ENCODE results near the gene NEIL3.

DNA sequence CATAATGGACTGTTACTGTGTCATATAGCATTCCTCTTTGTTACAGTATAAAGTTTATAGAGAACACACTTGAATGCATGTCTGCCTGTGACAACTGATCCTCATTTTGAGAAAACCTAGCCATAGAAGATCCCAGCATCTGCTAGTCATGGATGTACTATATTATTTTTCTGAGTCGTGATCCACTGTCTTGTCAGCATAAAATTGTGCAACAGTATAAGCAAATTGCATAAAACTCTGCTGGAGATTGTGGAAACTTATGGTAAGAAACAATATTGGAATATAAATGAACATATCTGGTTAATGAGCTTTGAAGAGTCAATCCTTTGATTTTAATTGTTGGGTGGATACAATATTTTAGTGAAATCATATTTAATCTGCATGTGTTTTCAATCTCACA, 3.6 kb downstream of the NEIL3 start:
- TF ChIP-seq EZH2 (optimal IDR thresholded peaks at IDR 0.05; ENCODE audit: low read depth, low read length), result no peak
- TF ChIP-seq, protein P1, sequence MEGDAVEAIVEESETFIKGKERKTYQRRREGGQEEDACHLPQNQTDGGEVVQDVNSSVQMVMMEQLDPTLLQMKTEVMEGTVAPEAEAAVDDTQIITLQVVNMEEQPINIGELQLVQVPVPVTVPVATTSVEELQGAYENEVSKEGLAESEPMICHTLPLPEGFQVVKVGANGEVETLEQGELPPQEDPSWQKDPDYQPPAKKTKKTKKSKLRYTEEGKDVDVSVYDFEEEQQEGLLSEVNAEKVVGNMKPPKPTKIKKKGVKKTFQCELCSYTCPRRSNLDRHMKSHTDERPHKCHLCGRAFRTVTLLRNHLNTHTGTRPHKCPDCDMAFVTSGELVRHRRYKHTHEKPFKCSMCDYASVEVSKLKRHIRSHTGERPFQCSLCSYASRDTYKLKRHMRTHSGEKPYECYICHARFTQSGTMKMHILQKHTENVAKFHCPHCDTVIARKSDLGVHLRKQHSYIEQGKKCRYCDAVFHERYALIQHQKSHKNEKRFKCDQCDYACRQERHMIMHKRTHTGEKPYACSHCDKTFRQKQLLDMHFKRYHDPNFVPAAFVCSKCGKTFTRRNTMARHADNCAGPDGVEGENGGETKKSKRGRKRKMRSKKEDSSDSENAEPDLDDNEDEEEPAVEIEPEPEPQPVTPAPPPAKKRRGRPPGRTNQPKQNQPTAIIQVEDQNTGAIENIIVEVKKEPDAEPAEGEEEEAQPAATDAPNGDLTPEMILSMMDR (IDR thresholded peaks at IDR 0.05; ENCODE audit: low read length), result no peak
- no peak for TF ChIP-seq EZH2phosphoT487 (IDR thresholded peaks at IDR 0.05; ENCODE audit: low read length)

Data from MM.1S (cell line).